GM13976 (cell line): ENCODE measurements around the gene NFASC.

Source experiments
- DNase-seq: peaks from one replicate; pipeline ENCODE4 v3.0.0; 2012; ENCODE audit warnings: low spot score
- CTCF ChIP-seq: IDR thresholded peaks from 2 replicates; pipeline ENCODE4 v1.5.1; 2012; ENCODE audit warnings: borderline replicate concordance, mild to moderate bottlenecking; ENCODE audit not compliant: insufficient read depth; ENCODE audit errors: extremely low read depth, missing control alignments, control extremely low read depth
- in situ Hi-C: fragments of 300-500 bp; cut with MboI; formaldehyde crosslinking; loops from one replicate; pipeline ENCODE4 v1.12.0; 2022; ENCODE audit warnings: low sequenced_read_pairs, mixed read lengths, inconsistent platforms; ENCODE audit not compliant: unreplicated experiment

Gene NFASC

GRCh38 chr1:204994086-204994862 is 123.6 kb downstream of the NFASC start:
- no peak for TF ChIP-seq CTCF
- in situ Hi-C loops = loop anchor here (10.0 kb wide), 1 partner anchor 261 kb away; no protein-coding TSS in a partner anchor
- DNase-seq = no peak

- no peak for TF ChIP-seq CTCF
- DNase-seq = no peak
- in situ Hi-C loops = loop anchor here (10.0 kb wide), 1 partner anchor 258 kb away; no protein-coding TSS in a partner anchor
Observed at GRCh38 chr1:204996981-204997380, 126.3 kb downstream of the NFASC start.

GRCh38 chr1:204997591-204998355 is 127.1 kb downstream of the NFASC start:
- TF ChIP-seq CTCF = no peak
- no peak for DNase-seq
- in situ Hi-C loops = loop anchor here (10.0 kb wide), 1 partner anchor 257 kb away; no protein-coding TSS in a partner anchor

GRCh38 chr1:205001162-205001561 is 130.5 kb downstream of the NFASC start:
- DNase-seq = no peak
- TF ChIP-seq CTCF = no peak
- in situ Hi-C loops = no loop called here

- DNase-seq = no peak
- TF ChIP-seq CTCF = no peak
- in situ Hi-C loops = no loop called here
Observed at GRCh38 chr1:205002705-205003104, 132.0 kb downstream of the NFASC start.

GRCh38 chr1:205003358-205004131 is 132.9 kb downstream of the NFASC start:
- in situ Hi-C loops = no loop called here
- no peak for DNase-seq
- no peak for TF ChIP-seq CTCF
